Spinal cord (tissue), 10 donors: Measurements from ENCODE around the gene SHISA3. TPM values are rescaled to one million over a fixed set of nuclear protein-coding genes. Genes with fewer than 3 reads are reported as not detected.

Experiments
- DNase-seq, 6 donors: peaks; one replicate each; pipeline versions ENCODE4 v3.0.0 to v3.0.0-alpha.2; 2013 to 2015; ENCODE audit warnings: low spot score in 6 of 6, low read depth in 4 of 6
- H3K27ac ChIP-seq: one replicate; pipeline ENCODE4 v1.5.1; 2013; ENCODE audit warnings: low read depth, low read length, control low read depth
- H3K27me3 ChIP-seq: one replicate; pipeline ENCODE4 v1.6.1; 2013; ENCODE audit warnings: low read length; ENCODE audit not compliant: control insufficient read depth, insufficient read depth
- H3K36me3 ChIP-seq: one replicate; pipeline ENCODE4 v1.6.1; 2013; ENCODE audit warnings: low read length; ENCODE audit not compliant: control insufficient read depth, insufficient read depth
- H3K4me1 ChIP-seq: one replicate; pipeline ENCODE4 v1.6.1; 2013; ENCODE audit warnings: low read length; ENCODE audit not compliant: control insufficient read depth, insufficient read depth
- H3K4me3 ChIP-seq: one replicate; pipeline ENCODE4 v1.5.1; 2013; ENCODE audit warnings: low read depth, low read length, control low read depth
- H3K9me3 ChIP-seq: one replicate; pipeline ENCODE4 v1.6.1; 2013; ENCODE audit warnings: low read length; ENCODE audit not compliant: control insufficient read depth, insufficient read depth
- WGBS: methylation state at CpG from one replicate; pipeline ENCODE4 v1.1.5; 2013; ENCODE audit warnings: missing lambda C conversion rate; ENCODE audit not compliant: insufficient coverage; 5-methylcytosine and 5-hydroxymethylcytosine counted together
- long read RNA-seq, 4 donors: transcript quantifications; one replicate each; lab custom pipeline, GENCODE V29; 2026
- polyA plus RNA-seq, 2 donors: library from polyadenylated mRNA; unstranded; fragments of 120-200 nt; gene quantifications; one replicate each; pipeline ENCODE4 v1.2.1, GENCODE V29; 2013; ENCODE audit not compliant: insufficient read length in 2 of 2
- total RNA-seq, 2 donors: library from RNA; depleted of rRNA in 1 of 2; stranded (reverse); fragments of 120-200 nt in 1 of 2; fragments of >200 nt in 1 of 2; gene quantifications; one replicate each; pipeline versions ENCODE4 v1.2.3 to v1.2.4, GENCODE V29; 2013 to 2014
- donor health status: healthy.

Gene SHISA3
- total RNA-seq (1 to 10 TPM in 1 of 2 donors, under 1 TPM in 1; 0.99 to 1.9 TPM), polyA plus RNA-seq (1 to 10 TPM; 3.4 to 5.0 TPM)
- long read RNA-seq, donor 1, partial matches to known transcripts: 0 of 1 reads
- long read RNA-seq, donor 1, other reads (novel, unspliced or antisense): 0 of 1 reads
- long read RNA-seq, donor 2: 0 reads
- long read RNA-seq, donor 3, partial matches to known transcripts: 0 of 2 reads
- long read RNA-seq, donor 3, other reads (novel, unspliced or antisense): 0 of 2 reads
- long read RNA-seq, donor 4, transcript SHISA3-201 (2 exons, 1,971 nt): major isoform, 26 of 26 reads
- long read RNA-seq, donor 4, partial matches to known transcripts: 0 of 26 reads
- long read RNA-seq, donor 4, other reads (novel, unspliced or antisense): 0 of 26 reads

DNA sequence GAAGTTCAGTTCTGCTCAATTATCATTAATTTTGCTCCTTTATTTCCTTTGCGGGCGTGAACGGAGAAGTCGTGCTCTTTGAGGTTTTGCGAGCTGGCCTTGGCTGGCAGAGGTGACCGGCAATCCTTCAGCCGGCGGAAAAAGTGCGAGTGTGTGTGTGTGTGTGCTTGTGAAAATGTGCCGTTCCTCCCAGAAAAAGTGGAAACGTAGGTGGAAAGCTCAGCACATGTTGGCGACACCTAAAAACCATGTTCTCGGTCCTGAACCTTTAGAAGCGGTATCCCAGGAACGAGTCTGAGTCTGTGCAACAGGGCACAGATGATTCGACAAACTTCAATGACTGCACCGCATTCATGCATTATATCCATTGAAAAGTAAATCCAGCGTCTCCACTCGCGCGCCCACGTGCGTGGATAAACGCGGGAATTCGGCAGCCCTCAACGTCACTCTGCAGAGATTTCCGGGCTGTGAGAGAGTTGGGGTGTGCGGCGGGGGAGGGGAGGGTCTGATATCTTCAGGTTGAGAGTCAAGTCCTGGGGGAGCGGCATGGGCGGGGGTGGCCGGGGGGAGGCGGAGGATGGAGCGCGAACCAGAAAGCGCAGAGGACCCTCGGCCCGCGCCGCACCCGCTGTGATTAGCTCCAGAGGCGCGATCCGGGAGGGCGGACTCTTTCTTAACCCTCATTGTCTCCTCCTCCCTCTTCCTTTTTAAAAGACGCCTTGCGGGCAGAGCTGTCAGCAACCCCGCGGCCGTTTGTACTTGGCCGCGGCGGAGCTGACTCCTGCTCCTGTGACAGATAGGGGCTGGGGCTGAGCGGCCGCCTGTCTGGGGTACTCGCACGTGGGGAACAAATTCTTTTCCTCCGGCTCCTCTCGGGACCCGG lies at the start of gene SHISA3:
SHISA3 (plus strand) TSS at position 737 of the 883 bp plus-strand sequence. CDS start 569 bp downstream, outside the sequence.
- 1% methylated on average over 58 of the region's 61 CpGs for WGBS
- H3K27me3 ChIP-seq: peaks cover 65% of the 10 kb centered on the region

GRCh38 chr4:42348247-42348646 lies 49.0 kb upstream of the SHISA3 start:
- WGBS: 100% methylated on average over 2 of the region's 2 CpGs

More for the DNA sequence above, at the start of gene SHISA3:
- Histone ChIP-seq H3K36me3 (no peaks in the 10 kb centered on the region), H3K27ac (no peak within 1 kb of the TSS), H3K4me3 (peak within 1 kb of the TSS; percentile 44), H3K4me1 (peaks cover 33% of the 10 kb centered on the region), H3K9me3 (no peaks in the 10 kb centered on the region)
- peak in 2 of 6 donors; percentile 50 to 63 for DNase-seq

GRCh38 chr4:42348692-42349091 lies 48.6 kb upstream of the SHISA3 start:
- H3K27ac ChIP-seq: no peak overlapping the region
- no peaks in the 10 kb centered on the region for H3K27me3 ChIP-seq
- no peaks in the 10 kb centered on the region for H3K9me3 ChIP-seq
- no peaks in the 10 kb centered on the region for H3K36me3 ChIP-seq
- H3K4me1 ChIP-seq: no peaks in the 10 kb centered on the region
- no peak for DNase-seq
- no peak overlapping the region for H3K4me3 ChIP-seq
- 81% methylated on average over 2 of the region's 5 CpGs for WGBS

More at GRCh38 chr4:42348247-42348646, 49.0 kb upstream of the SHISA3 start:
- Histone ChIP-seq H3K9me3 (no peaks in the 10 kb centered on the region), H3K4me3 (no peak overlapping the region), H3K27ac (no peak overlapping the region), H3K36me3 (no peaks in the 10 kb centered on the region), H3K27me3 (no peaks in the 10 kb centered on the region), H3K4me1 (no peaks in the 10 kb centered on the region)
- no peak for DNase-seq

GRCh38 chr4:42350611-42351182 lies 46.6 kb upstream of the SHISA3 start:
- WGBS: no CpG with 5 or more reads among the region's 4 CpGs

DNA sequence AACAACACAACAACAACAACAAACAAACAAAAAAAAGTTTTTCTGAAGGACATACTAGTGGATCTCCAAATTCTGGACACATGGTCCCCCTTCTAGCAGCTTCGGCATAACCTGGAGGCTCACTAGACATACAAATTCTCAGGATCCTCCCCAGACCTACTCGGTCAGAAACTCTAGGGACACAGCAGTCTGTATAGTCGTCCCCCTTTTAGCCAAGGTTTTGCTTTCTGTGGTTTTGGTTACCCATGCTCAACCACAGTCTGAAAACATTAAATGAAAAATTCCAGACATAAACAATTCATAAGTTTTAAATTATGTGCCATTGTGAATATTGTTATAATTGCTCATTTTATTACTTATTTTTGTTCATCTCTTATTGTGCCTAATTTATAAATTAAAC lies 45.2 kb upstream of the SHISA3 start:
- no peaks in the 10 kb centered on the region for H3K36me3 ChIP-seq
- 100% methylated on average over 2 of the region's 3 CpGs for WGBS
- no peak for DNase-seq
- no peak overlapping the region for H3K4me3 ChIP-seq
- H3K27ac ChIP-seq: no peak overlapping the region
- H3K9me3 ChIP-seq: no peaks in the 10 kb centered on the region
- H3K27me3 ChIP-seq: no peaks in the 10 kb centered on the region
- no peaks in the 10 kb centered on the region for H3K4me1 ChIP-seq

More at GRCh38 chr4:42350611-42351182, 46.6 kb upstream of the SHISA3 start:
- Histone ChIP-seq H3K36me3 (no peaks in the 10 kb centered on the region), H3K27ac (no peak overlapping the region), H3K4me3 (no peak overlapping the region), H3K9me3 (no peaks in the 10 kb centered on the region), H3K27me3 (no peaks in the 10 kb centered on the region), H3K4me1 (no peaks in the 10 kb centered on the region)
- no peak for DNase-seq

- no peak for DNase-seq
- no peak overlapping the region for H3K4me3 ChIP-seq
- H3K4me1 ChIP-seq: no peaks in the 10 kb centered on the region
- H3K36me3 ChIP-seq: no peaks in the 10 kb centered on the region
- WGBS: 80% methylated on average over 2 of the region's 5 CpGs
- H3K27me3 ChIP-seq: no peaks in the 10 kb centered on the region
- H3K9me3 ChIP-seq: no peaks in the 10 kb centered on the region
- no peak overlapping the region for H3K27ac ChIP-seq
Observed at GRCh38 chr4:42357325-42357724, 40.0 kb upstream of the SHISA3 start.

GRCh38 chr4:42359711-42360110 lies 37.6 kb upstream of the SHISA3 start:
- Histone ChIP-seq H3K27me3 (no peaks in the 10 kb centered on the region), H3K4me3 (no peak overlapping the region), H3K36me3 (no peaks in the 10 kb centered on the region), H3K4me1 (no peaks in the 10 kb centered on the region), H3K27ac (no peak overlapping the region), H3K9me3 (no peaks in the 10 kb centered on the region)
- no peak for DNase-seq
- WGBS: 81% methylated on average over 3 of the region's 5 CpGs

DNA sequence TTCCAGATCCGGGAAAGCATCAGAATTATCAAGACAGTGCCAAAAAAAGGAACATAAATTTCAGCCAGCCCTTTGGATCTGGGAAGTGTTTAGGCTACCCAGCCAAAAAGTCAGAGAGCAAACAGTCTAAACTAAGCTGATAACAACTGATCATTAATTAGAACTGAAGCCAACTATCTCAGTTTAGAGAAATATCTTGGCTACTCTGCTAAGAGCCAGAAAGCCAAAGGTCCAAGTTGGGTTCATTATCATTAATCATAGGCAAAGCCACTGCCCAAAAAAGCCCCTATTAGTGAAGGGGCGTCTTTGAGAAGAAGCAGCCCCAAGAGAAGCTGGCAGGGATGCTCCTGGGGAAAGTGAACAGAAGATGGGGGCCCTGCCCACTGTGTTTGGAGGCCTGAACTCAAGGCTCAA lies 37.0 kb upstream of the SHISA3 start:
- Histone ChIP-seq H3K27ac (no peak overlapping the region), H3K9me3 (no peaks in the 10 kb centered on the region), H3K4me3 (no peak overlapping the region), H3K4me1 (no peaks in the 10 kb centered on the region), H3K36me3 (no peaks in the 10 kb centered on the region), H3K27me3 (no peaks in the 10 kb centered on the region)
- whole genome bisulfite sequencing: no CpG with 5 or more reads among the region's 2 CpGs
- no peak for DNase-seq

DNA sequence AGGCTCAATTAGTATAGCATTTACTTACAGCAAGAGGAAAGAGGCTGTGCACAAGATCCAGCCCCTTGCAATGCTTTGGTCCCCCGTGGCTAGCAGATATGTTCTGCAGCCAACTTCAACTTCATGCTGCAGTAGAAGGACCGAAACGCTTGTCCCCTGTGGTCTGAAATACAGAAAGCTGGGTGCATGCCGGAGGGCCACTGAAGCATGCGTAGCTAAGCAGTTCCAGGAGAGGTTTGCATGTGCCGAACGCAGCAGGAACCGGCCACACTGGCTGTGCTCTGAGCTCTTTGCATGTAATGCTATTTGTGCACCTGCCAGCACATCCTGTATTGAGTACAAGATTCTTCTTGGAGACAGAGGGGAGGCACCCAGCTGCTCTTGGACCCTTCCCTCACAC lies 35.8 kb upstream of the SHISA3 start:
- H3K27ac ChIP-seq: no peak overlapping the region
- H3K4me1 ChIP-seq: no peaks in the 10 kb centered on the region
- H3K27me3 ChIP-seq: no peaks in the 10 kb centered on the region
- H3K9me3 ChIP-seq: no peaks in the 10 kb centered on the region
- H3K36me3 ChIP-seq: no peaks in the 10 kb centered on the region
- no peak for DNase-seq
- WGBS: 78% methylated on average over 8 of the region's 8 CpGs
- H3K4me3 ChIP-seq: no peak overlapping the region
